ENCODE measurements around the gene MED13. TPM values are rescaled to one million over a fixed set of nuclear protein-coding genes. Genes with fewer than 3 reads are reported as not detected.
A peak's percentile ranks its signal among the peaks of the same experiment; 100 is the strongest.
"Not testable (repeated sequence)": the region's sequence is repeated elsewhere in the genome, so short reads cannot be mapped to it uniquely, and the experiment has no call there.

The MED13 gene
- total and polyA plus RNA-seq, 5 donors from 2014 or later, result 3.9 to 107 (median 5.9) TPM

DNA sequence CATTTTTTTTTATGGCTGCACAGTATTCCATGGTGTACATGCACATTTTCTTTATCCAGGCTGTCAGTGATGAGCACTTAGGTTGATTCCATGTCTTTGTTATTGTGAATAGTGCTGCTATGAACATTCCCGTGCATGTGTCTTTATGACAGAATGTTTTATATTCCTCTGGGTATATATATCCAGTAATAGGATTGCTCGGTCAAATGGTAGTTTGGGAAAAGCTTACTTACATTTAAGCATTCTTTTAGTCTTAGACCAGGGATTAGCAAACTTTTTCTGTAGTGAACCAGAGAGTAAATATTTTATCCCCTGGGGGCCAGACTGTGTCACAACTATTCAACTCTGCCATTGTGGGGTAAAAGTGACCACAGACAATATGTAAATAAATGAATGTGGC, 40.2 kb downstream of the MED13 start:
- no peak overlapping the region for H3K4me3 Mint-ChIP-seq

GRCh38 chr17:62017912-62018311, 47.2 kb downstream of the MED13 start:
- H3K36me3 ChIP-seq (ENCODE audit: control insufficient read depth, insufficient read depth, low read length), result peaks cover 38% of the 10 kb centered on the region
- Mint-ChIP-seq H3K27me3 (no peaks in the 10 kb centered on the region), H3K4me1 (peaks cover 4 to 12% (median 9%) of the 10 kb centered on the region in 4 donors), H3K9me3 (no peaks in the 10 kb centered on the region), H3K27ac (no peak overlapping the region), H3K4me3 (no peak overlapping the region), H3K36me3 (peaks cover 32% of the 10 kb centered on the region)
- H3K4me1 ChIP-seq (ENCODE audit: control insufficient read depth, insufficient read depth, low read length, poor library complexity, severe bottlenecking), result no peaks in the 10 kb centered on the region
- ATAC-seq (ENCODE audit: low read depth in 2 of 2) (no peak), DNase-seq (no peak)
- H3K4me3 ChIP-seq (ENCODE audit: low read depth, low read length), result no peak overlapping the region
- no peaks in the 10 kb centered on the region for H3K9me3 ChIP-seq (ENCODE audit: control insufficient read depth in 2 of 2, low read length in 2 of 2)
- H3K27ac ChIP-seq (ENCODE audit: insufficient read depth, low read length, poor library complexity, severe bottlenecking), result no peak overlapping the region
- H3K27me3 ChIP-seq (ENCODE audit: control insufficient read depth, insufficient read depth, low read length), result no peaks in the 10 kb centered on the region

More for the DNA sequence above, 40.2 kb downstream of the MED13 start:
- Histone ChIP-seq H3K4me1 (ENCODE audit: control insufficient read depth, insufficient read depth, low read length, poor library complexity, severe bottlenecking) (no peaks in the 10 kb centered on the region), H3K9me3 (ENCODE audit: control insufficient read depth in 2 of 2, low read length in 2 of 2) (no peaks in the 10 kb centered on the region), H3K4me3 (ENCODE audit: low read depth, low read length) (no peak overlapping the region), H3K27ac (ENCODE audit: insufficient read depth, low read length, poor library complexity, severe bottlenecking) (no peak overlapping the region), H3K36me3 (ENCODE audit: control insufficient read depth, insufficient read depth, low read length) (peaks cover 81% of the 10 kb centered on the region), H3K27me3 (ENCODE audit: control insufficient read depth, insufficient read depth, low read length) (no peaks in the 10 kb centered on the region)
- peaks cover 53% of the 10 kb centered on the region for H3K36me3 Mint-ChIP-seq
- no peaks in the 10 kb centered on the region for H3K9me3 Mint-ChIP-seq
- H3K27ac Mint-ChIP-seq, result no peak overlapping the region
- H3K27me3 Mint-ChIP-seq, result no peaks in the 10 kb centered on the region
- ATAC-seq (ENCODE audit: low read depth in 2 of 2) (no peak), DNase-seq (no peak)
- peaks cover 12 to 26% (median 20%) of the 10 kb centered on the region in 4 donors for H3K4me1 Mint-ChIP-seq

DNA sequence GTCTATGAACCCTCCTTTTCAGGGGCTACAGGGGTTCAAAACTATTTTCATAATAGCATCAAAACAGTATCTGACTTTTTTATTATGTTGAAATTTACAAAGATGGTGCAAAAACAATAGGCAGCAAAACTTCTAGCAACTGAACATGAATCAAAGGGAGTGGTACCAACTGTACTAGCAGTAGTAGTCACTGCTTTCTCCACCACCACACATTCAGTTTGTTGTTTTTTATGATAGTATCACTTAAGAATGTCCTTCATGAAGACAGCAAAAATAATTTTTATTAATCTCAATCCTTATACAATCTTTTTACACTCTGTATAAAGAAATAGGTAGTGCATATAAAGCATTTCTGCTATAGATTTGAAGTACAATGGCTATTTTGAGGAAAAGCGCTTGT, 47.6 kb downstream of the MED13 start:
- ATAC-seq (ENCODE audit: low read depth in 2 of 2) (no peak), DNase-seq (no peak)
- Histone ChIP-seq H3K4me1 (ENCODE audit: control insufficient read depth, insufficient read depth, low read length, poor library complexity, severe bottlenecking) (no peaks in the 10 kb centered on the region), H3K27me3 (ENCODE audit: control insufficient read depth, insufficient read depth, low read length) (no peaks in the 10 kb centered on the region), H3K27ac (ENCODE audit: insufficient read depth, low read length, poor library complexity, severe bottlenecking) (no peak overlapping the region), H3K4me3 (ENCODE audit: low read depth, low read length) (no peak overlapping the region), H3K36me3 (ENCODE audit: control insufficient read depth, insufficient read depth, low read length) (peaks cover 37% of the 10 kb centered on the region), H3K9me3 (ENCODE audit: control insufficient read depth in 2 of 2, low read length in 2 of 2) (no peaks in the 10 kb centered on the region)
- H3K4me3 Mint-ChIP-seq, result no peak overlapping the region
- peaks cover 33% of the 10 kb centered on the region for H3K36me3 Mint-ChIP-seq
- H3K9me3 Mint-ChIP-seq, result no peaks in the 10 kb centered on the region
- no peaks in the 10 kb centered on the region for H3K27me3 Mint-ChIP-seq
- no peak overlapping the region for H3K27ac Mint-ChIP-seq
- H3K4me1 Mint-ChIP-seq, result peaks cover 4 to 12% (median 9%) of the 10 kb centered on the region in 4 donors

GRCh38 chr17:62014526-62014925, 50.6 kb downstream of the MED13 start:
- H3K4me3 Mint-ChIP-seq, result no peak overlapping the region
- no peak for DNase-seq
- H3K4me1 Mint-ChIP-seq, result peaks cover 13 to 26% (median 19%) of the 10 kb centered on the region in 4 donors
- H3K36me3 Mint-ChIP-seq, result peaks cover 31% of the 10 kb centered on the region
- H3K9me3 Mint-ChIP-seq, result peaks cover 0 to under 1% (median 0%) of the 10 kb centered on the region in 7 donors
- Histone ChIP-seq H3K4me1 (ENCODE audit: control insufficient read depth, insufficient read depth, low read length, poor library complexity, severe bottlenecking) (peaks cover under 1% of the 10 kb centered on the region), H3K9me3 (ENCODE audit: control insufficient read depth in 2 of 2, low read length in 2 of 2) (no peaks in the 10 kb centered on the region), H3K27me3 (ENCODE audit: control insufficient read depth, insufficient read depth, low read length) (no peaks in the 10 kb centered on the region), H3K27ac (ENCODE audit: insufficient read depth, low read length, poor library complexity, severe bottlenecking) (no peak overlapping the region), H3K4me3 (ENCODE audit: low read depth, low read length) (no peak overlapping the region), H3K36me3 (ENCODE audit: control insufficient read depth, insufficient read depth, low read length) (peaks cover 42% of the 10 kb centered on the region)
- no peaks in the 10 kb centered on the region for H3K27me3 Mint-ChIP-seq
- no peak for ATAC-seq (ENCODE audit: low read depth in 2 of 2)
- peak overlapping the region in 1 of 3 donors; percentile 26 for H3K27ac Mint-ChIP-seq

- no peaks in the 10 kb centered on the region for H3K27me3 ChIP-seq (ENCODE audit: control insufficient read depth, insufficient read depth, low read length)
- Mint-ChIP-seq H3K4me1 (peaks cover 28 to 53% (median 43%) of the 10 kb centered on the region in 4 donors), H3K27ac (peak overlapping the region in 2 of 3 donors; percentile 15 to 56), H3K27me3 (no peaks in the 10 kb centered on the region), H3K9me3 (peaks cover 0 to 4% (median 0%) of the 10 kb centered on the region in 7 donors), H3K4me3 (peak overlapping the region in 1 of 4 donors; percentile 27), H3K36me3 (peaks cover 42% of the 10 kb centered on the region)
- H3K9me3 ChIP-seq (ENCODE audit: control insufficient read depth in 2 of 2, low read length in 2 of 2), result no peaks in the 10 kb centered on the region
- peaks cover 45% of the 10 kb centered on the region for H3K36me3 ChIP-seq (ENCODE audit: control insufficient read depth, insufficient read depth, low read length)
- H3K27ac ChIP-seq (ENCODE audit: insufficient read depth, low read length, poor library complexity, severe bottlenecking), result no peak overlapping the region
- DNase-seq, result no peak
- H3K4me1 ChIP-seq (ENCODE audit: control insufficient read depth, insufficient read depth, low read length, poor library complexity, severe bottlenecking), result peaks cover 9% of the 10 kb centered on the region
- ATAC-seq (ENCODE audit: low read depth in 2 of 2), result no peak
- peak overlapping the region; percentile 17 for H3K4me3 ChIP-seq (ENCODE audit: low read depth, low read length)
Observed at GRCh38 chr17:62009220-62009619, 55.9 kb downstream of the MED13 start.

DNA sequence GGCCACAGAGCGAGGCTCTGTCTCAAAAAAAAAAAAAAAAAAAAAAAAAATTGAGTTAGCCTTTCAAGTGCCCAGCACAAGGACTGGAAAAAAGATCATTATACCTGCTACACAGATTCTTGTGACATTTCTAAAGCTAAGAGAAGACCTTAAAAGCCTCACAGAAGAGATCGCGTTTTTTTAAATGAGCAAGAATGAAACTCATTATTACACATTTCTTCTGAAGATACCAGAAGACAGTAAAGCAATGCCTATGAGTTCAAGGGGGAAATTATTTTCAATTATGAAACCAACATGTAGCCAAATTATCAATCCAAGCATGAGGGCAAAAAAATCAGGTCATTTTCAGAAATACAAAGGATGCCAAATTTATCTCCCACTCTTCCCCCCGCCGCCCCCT, 56.8 kb downstream of the MED13 start:
- Histone ChIP-seq H3K36me3 (ENCODE audit: control insufficient read depth, insufficient read depth, low read length) (peaks cover 48% of the 10 kb centered on the region), H3K9me3 (ENCODE audit: control insufficient read depth in 2 of 2, low read length in 2 of 2) (no peaks in the 10 kb centered on the region), H3K27ac (ENCODE audit: insufficient read depth, low read length, poor library complexity, severe bottlenecking) (no peak overlapping the region), H3K27me3 (ENCODE audit: control insufficient read depth, insufficient read depth, low read length) (no peaks in the 10 kb centered on the region), H3K4me3 (ENCODE audit: low read depth, low read length) (peak overlapping the region; percentile 47), H3K4me1 (ENCODE audit: control insufficient read depth, insufficient read depth, low read length, poor library complexity, severe bottlenecking) (peaks cover 13% of the 10 kb centered on the region)
- peaks cover 36% of the 10 kb centered on the region for H3K36me3 Mint-ChIP-seq
- peaks cover 0 to 4% (median 0%) of the 10 kb centered on the region in 7 donors for H3K9me3 Mint-ChIP-seq
- no peaks in the 10 kb centered on the region for H3K27me3 Mint-ChIP-seq
- H3K4me1 Mint-ChIP-seq, result peaks cover 36 to 59% (median 48%) of the 10 kb centered on the region in 4 donors
- ATAC-seq (ENCODE audit: low read depth in 2 of 2) (no peak), DNase-seq (peak in 1 of 3 donors; percentile 24)
- peak overlapping the region in 2 of 4 donors; percentile 8 to 71 for H3K4me3 Mint-ChIP-seq
- peak overlapping the region in 2 of 3 donors; percentile 56 to 75 for H3K27ac Mint-ChIP-seq

DNA sequence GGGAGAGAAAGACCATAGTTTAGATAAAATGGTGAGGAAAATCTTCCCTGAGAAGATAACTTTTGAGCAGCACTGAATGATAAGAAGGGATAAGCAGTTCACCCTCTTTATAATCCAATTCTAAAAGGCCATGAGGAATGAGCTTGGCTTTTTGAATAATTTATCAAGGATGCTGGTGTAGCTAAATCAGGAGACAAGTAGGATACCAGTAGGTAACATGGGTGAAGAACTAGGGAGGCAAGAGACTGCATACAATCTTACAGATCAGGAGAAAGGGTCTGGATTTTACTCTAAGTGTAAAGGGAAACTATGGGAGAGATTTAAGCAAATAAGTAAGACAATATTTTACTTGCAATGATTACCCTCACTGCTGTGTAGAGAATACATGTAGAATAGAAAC, 60.7 kb downstream of the MED13 start:
- peak overlapping the region in 3 of 4 donors; percentile 2 to 32 (median 2) for H3K4me3 Mint-ChIP-seq
- H3K27ac ChIP-seq (ENCODE audit: insufficient read depth, low read length, poor library complexity, severe bottlenecking), result no peak overlapping the region
- no peak for ATAC-seq (ENCODE audit: low read depth in 2 of 2)
- H3K4me1 ChIP-seq (ENCODE audit: control insufficient read depth, insufficient read depth, low read length, poor library complexity, severe bottlenecking), result peaks cover 16% of the 10 kb centered on the region
- H3K9me3 ChIP-seq (ENCODE audit: control insufficient read depth in 2 of 2, low read length in 2 of 2), result no peaks in the 10 kb centered on the region
- peaks cover 19% of the 10 kb centered on the region for H3K36me3 Mint-ChIP-seq
- no peaks in the 10 kb centered on the region for H3K27me3 Mint-ChIP-seq
- H3K9me3 Mint-ChIP-seq, result peaks cover 0 to 3% (median 0%) of the 10 kb centered on the region in 7 donors
- no peak overlapping the region for H3K27ac Mint-ChIP-seq
- no peak for DNase-seq
- peak overlapping the region; percentile 14 for H3K4me3 ChIP-seq (ENCODE audit: low read depth, low read length)
- peaks cover 30% of the 10 kb centered on the region for H3K36me3 ChIP-seq (ENCODE audit: control insufficient read depth, insufficient read depth, low read length)
- peaks cover 44 to 64% (median 56%) of the 10 kb centered on the region in 4 donors for H3K4me1 Mint-ChIP-seq
- H3K27me3 ChIP-seq (ENCODE audit: control insufficient read depth, insufficient read depth, low read length), result no peaks in the 10 kb centered on the region

DNA sequence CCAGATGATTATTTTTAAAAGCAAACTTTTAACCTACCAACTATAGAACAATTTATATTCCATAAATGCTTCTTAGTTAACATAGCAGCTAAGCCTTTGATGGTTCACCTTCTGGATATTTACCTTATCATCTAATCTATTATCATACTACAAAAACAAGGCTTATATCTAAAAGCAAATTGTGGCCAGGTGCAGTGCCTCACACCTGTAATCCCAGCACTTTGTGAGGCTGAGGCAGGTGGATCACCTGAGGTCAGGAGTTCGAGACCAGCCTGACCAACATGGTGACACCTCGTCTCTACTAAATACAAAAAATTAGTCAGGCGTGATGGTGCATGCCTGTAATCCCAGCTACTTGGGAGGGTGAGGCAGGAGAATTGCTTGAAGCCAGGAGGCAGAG, 61.9 kb downstream of the MED13 start:
- H3K27ac ChIP-seq (ENCODE audit: insufficient read depth, low read length, poor library complexity, severe bottlenecking); H3K4me3 ChIP-seq (ENCODE audit: low read depth, low read length); H3K27ac Mint-ChIP-seq; H3K27me3 Mint-ChIP-seq; ATAC-seq (ENCODE audit: low read depth in 2 of 2); DNase-seq; H3K9me3 ChIP-seq (ENCODE audit: control insufficient read depth in 2 of 2, low read length in 2 of 2); H3K9me3 Mint-ChIP-seq; H3K4me3 Mint-ChIP-seq; H3K27me3 ChIP-seq (ENCODE audit: control insufficient read depth, insufficient read depth, low read length): not testable (repeated sequence)
- peaks cover 16% of the 10 kb centered on the region for H3K36me3 Mint-ChIP-seq
- peaks cover 30% of the 10 kb centered on the region for H3K36me3 ChIP-seq (ENCODE audit: control insufficient read depth, insufficient read depth, low read length)
- H3K4me1 Mint-ChIP-seq, result peaks cover 41 to 64% (median 50%) of the 10 kb centered on the region in 4 donors
- H3K4me1 ChIP-seq (ENCODE audit: control insufficient read depth, insufficient read depth, low read length, poor library complexity, severe bottlenecking), result peaks cover 17% of the 10 kb centered on the region
